Astrocyte (in vitro differentiated cells and primary cell): ENCODE data around the gene ARL15. TPM values are rescaled to one million over a fixed set of nuclear protein-coding genes. Genes with fewer than 3 reads are reported as not detected.
A peak's percentile ranks its signal among the peaks of the same experiment; 100 is the strongest.

Experiments
- DNase-seq: peaks from one replicate; pipeline ENCODE4 v3.0.0-alpha.2; 2010; ENCODE audit warnings: low read depth
- FAIRE-seq: peaks from 2 replicates; lab custom pipeline; 2011; peaks lifted over from hg19 to GRCh38; lab: Jason Lieb, UNC
- H2AFZ ChIP-seq: 2 replicates; pipeline ENCODE4 v1.6.0; 2012; ENCODE audit warnings: low read depth, low read length, inconsistent platforms
- H3K27ac ChIP-seq: 2 replicates; pipeline ENCODE4 v1.5.1; 2011; ENCODE audit warnings: low read depth, low read length, inconsistent platforms
- H3K27me3 ChIP-seq: 2 replicates; pipeline ENCODE4 v1.6.0; 2011; ENCODE audit warnings: low read length, inconsistent platforms; ENCODE audit not compliant: insufficient read depth
- H3K36me3 ChIP-seq: 2 replicates; pipeline ENCODE4 v1.5.1; 2011; ENCODE audit warnings: low read length, inconsistent platforms; ENCODE audit not compliant: insufficient read depth
- H3K4me1 ChIP-seq: 2 replicates; pipeline ENCODE4 v1.5.1; 2011; ENCODE audit warnings: low read length, inconsistent platforms; ENCODE audit not compliant: insufficient read depth
- H3K4me2 ChIP-seq: 2 replicates; pipeline ENCODE4 v1.6.0; 2012; ENCODE audit warnings: low read length, inconsistent platforms
- H3K4me3 ChIP-seq: 2 replicates; pipeline ENCODE4 v1.5.1; 2011; ENCODE audit warnings: low read depth, mild to moderate bottlenecking, low read length, inconsistent platforms; ENCODE audit not compliant: insufficient read depth
- H3K79me2 ChIP-seq: 2 replicates; pipeline ENCODE4 v1.6.0; 2012; ENCODE audit warnings: mild to moderate bottlenecking, low read length, inconsistent platforms; ENCODE audit not compliant: insufficient read depth
- H3K9ac ChIP-seq: 2 replicates; pipeline ENCODE4 v1.6.0; 2012; ENCODE audit warnings: mild to moderate bottlenecking, low read length, inconsistent platforms
- H3K9me3 ChIP-seq: 2 replicates; pipeline ENCODE4 v1.5.1; 2012; ENCODE audit warnings: low read depth, mild to moderate bottlenecking, low read length, inconsistent platforms; ENCODE audit not compliant: insufficient read depth
- H4K20me1 ChIP-seq: 2 replicates; pipeline ENCODE4 v1.6.0; 2012; ENCODE audit warnings: low read length, inconsistent platforms; ENCODE audit not compliant: insufficient read depth
- H3K27ac Mint-ChIP-seq: one replicate; pipeline ENCODE4 v1.8.0; 2021; ENCODE audit warnings: mild to moderate bottlenecking, mixed read lengths; ENCODE audit not compliant: unreplicated experiment
- H3K27me3 Mint-ChIP-seq: one replicate; pipeline ENCODE4 v1.8.0; 2021; ENCODE audit warnings: low read depth, mixed read lengths; ENCODE audit not compliant: unreplicated experiment
- H3K36me3 Mint-ChIP-seq: one replicate; pipeline ENCODE4 v1.8.0; 2021; ENCODE audit warnings: low read depth, mixed read lengths; ENCODE audit not compliant: unreplicated experiment
- H3K4me1 Mint-ChIP-seq: one replicate; pipeline ENCODE4 v1.8.0; 2021; ENCODE audit warnings: low read depth, mixed read lengths; ENCODE audit not compliant: unreplicated experiment
- H3K4me3 Mint-ChIP-seq: one replicate; pipeline ENCODE4 v1.8.0; 2021; ENCODE audit warnings: mild to moderate bottlenecking, moderate library complexity, mixed read lengths; ENCODE audit not compliant: unreplicated experiment
- H3K9me3 Mint-ChIP-seq: one replicate; pipeline ENCODE4 v1.8.0; 2021; ENCODE audit warnings: mild to moderate bottlenecking, mixed read lengths; ENCODE audit not compliant: unreplicated experiment
- EZH2 ChIP-seq: IDR thresholded peaks from 2 replicates; pipeline ENCODE4 v1.6.1; 2012; ENCODE audit warnings: mild to moderate bottlenecking, low read length, inconsistent platforms; ENCODE audit not compliant: insufficient read depth
- total RNA-seq: library from RNA; stranded (reverse); gene quantifications from 2 replicates; pipeline ENCODE4 v1.2.1, GENCODE V29; 2021
- TF ChIP-seq, protein P1 (sequence below): IDR thresholded peaks from 2 replicates; pipeline ENCODE4 v1.5.1; 2011; ENCODE audit warnings: low read depth, mild to moderate bottlenecking, inconsistent platforms, low read length, moderate library complexity; ENCODE audit not compliant: insufficient read depth

Gene ARL15
- total RNA-seq, 1 donor from 2014 or later = 29.1 TPM

DNA sequence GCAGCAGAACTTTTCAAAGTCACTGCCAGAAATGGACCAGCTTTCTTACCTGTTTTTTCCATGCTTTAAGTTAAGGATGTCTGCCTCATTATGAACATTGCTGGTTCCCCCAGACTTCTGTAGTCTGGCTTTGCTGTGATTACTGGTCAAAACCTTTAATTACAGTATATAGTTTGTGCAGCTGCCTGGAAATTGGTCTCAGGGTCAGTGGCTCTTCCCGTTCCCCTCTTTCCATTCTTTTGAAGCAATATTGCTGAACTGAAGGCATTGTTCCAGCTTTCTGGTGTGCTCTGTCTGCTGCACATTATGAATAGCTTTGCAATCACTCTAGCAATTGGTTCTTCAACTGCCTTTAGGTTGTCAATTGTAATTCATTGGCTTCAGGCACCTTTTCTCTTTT is 206.5 kb downstream of the ARL15 start:
- no peak overlapping the region for H3K4me2 ChIP-seq
- H3K27me3 Mint-ChIP-seq = no peaks in the 10 kb centered on the region
- no peaks in the 10 kb centered on the region for H3K36me3 ChIP-seq
- no peaks in the 10 kb centered on the region for H3K27me3 ChIP-seq
- H3K4me3 Mint-ChIP-seq = no peak overlapping the region
- H4K20me1 ChIP-seq = no peaks in the 10 kb centered on the region
- H3K9me3 ChIP-seq = no peaks in the 10 kb centered on the region
- peaks cover 3% of the 10 kb centered on the region for H3K36me3 Mint-ChIP-seq
- TF ChIP-seq, protein P1, sequence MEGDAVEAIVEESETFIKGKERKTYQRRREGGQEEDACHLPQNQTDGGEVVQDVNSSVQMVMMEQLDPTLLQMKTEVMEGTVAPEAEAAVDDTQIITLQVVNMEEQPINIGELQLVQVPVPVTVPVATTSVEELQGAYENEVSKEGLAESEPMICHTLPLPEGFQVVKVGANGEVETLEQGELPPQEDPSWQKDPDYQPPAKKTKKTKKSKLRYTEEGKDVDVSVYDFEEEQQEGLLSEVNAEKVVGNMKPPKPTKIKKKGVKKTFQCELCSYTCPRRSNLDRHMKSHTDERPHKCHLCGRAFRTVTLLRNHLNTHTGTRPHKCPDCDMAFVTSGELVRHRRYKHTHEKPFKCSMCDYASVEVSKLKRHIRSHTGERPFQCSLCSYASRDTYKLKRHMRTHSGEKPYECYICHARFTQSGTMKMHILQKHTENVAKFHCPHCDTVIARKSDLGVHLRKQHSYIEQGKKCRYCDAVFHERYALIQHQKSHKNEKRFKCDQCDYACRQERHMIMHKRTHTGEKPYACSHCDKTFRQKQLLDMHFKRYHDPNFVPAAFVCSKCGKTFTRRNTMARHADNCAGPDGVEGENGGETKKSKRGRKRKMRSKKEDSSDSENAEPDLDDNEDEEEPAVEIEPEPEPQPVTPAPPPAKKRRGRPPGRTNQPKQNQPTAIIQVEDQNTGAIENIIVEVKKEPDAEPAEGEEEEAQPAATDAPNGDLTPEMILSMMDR = no peak
- TF ChIP-seq EZH2 = no peak
- no peaks in the 10 kb centered on the region for H3K4me1 ChIP-seq
- no peak overlapping the region for H3K9ac ChIP-seq
- no peak overlapping the region for H3K27ac ChIP-seq
- DNase-seq (no peak), FAIRE-seq (no peak)
- no peaks in the 10 kb centered on the region for H3K4me1 Mint-ChIP-seq
- H3K79me2 ChIP-seq = no peaks in the 10 kb centered on the region
- no peak overlapping the region for H3K4me3 ChIP-seq
- H3K27ac Mint-ChIP-seq = no peak overlapping the region
- H2AFZ ChIP-seq = no peak overlapping the region
- H3K9me3 Mint-ChIP-seq = no peaks in the 10 kb centered on the region

DNA sequence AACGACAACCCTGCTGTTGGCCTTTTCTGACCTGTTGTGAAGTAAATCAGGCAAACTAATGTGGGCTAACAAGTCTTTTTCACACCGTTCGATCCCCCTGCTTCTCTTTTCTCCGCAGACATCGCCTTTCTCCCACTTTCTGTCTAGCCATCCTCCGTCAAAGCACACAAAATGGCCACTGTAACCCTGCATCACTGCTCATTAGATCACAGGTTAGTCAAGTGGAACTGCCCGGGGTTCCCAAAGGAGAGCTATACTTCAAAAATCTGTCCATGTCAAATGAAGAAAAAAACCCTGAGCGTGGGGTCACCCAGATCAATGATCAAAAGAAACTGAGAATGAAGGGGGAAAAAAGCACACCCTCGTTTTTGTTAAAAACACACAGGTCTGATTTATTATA is 212.1 kb downstream of the ARL15 start:
- H3K27me3 Mint-ChIP-seq = no peaks in the 10 kb centered on the region
- no peak for FAIRE-seq
- TF ChIP-seq, protein P1 = no peak
- no peak for TF ChIP-seq EZH2
- no peak overlapping the region for H2AFZ ChIP-seq
- H4K20me1 ChIP-seq = no peaks in the 10 kb centered on the region
- peak overlapping the region; percentile 8 for H3K27ac Mint-ChIP-seq
- no peaks in the 10 kb centered on the region for H3K36me3 Mint-ChIP-seq
- H3K9ac ChIP-seq = no peak overlapping the region
- no peaks in the 10 kb centered on the region for H3K27me3 ChIP-seq
- H3K9me3 Mint-ChIP-seq = no peaks in the 10 kb centered on the region
- no peaks in the 10 kb centered on the region for H3K79me2 ChIP-seq
- H3K4me1 Mint-ChIP-seq = peaks cover 2% of the 10 kb centered on the region
- H3K9me3 ChIP-seq = no peaks in the 10 kb centered on the region
- no peak overlapping the region for H3K4me3 ChIP-seq
- DNase-seq = no peak
- no peaks in the 10 kb centered on the region for H3K36me3 ChIP-seq
- H3K4me1 ChIP-seq = no peaks in the 10 kb centered on the region
- H3K27ac ChIP-seq = no peak overlapping the region
- no peak overlapping the region for H3K4me3 Mint-ChIP-seq
- no peak overlapping the region for H3K4me2 ChIP-seq

DNA sequence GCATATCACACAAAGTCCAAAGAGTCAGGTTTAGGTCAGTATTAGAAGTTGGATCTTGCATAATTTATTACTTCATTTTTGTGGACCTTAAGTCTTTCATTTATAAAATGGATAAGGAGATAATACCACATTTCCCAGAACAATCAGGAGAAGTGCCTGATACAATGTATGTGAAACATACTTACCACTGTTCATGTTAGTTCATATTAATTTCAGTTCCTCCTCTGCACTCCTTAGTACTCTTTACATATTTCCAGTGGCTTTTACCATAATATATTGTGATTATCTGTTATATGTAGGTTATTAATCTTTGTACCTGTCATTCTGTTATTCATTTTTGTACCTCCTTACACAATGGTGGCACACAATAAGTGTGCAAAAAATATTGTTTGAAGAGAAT is 214.4 kb downstream of the ARL15 start:
- no peak overlapping the region for H3K9ac ChIP-seq
- no peak overlapping the region for H3K27ac ChIP-seq
- H3K36me3 ChIP-seq = no peaks in the 10 kb centered on the region
- Mint-ChIP-seq H3K27ac (no peak overlapping the region), H3K4me3 (no peak overlapping the region), H3K4me1 (peaks cover 11% of the 10 kb centered on the region), H3K27me3 (no peaks in the 10 kb centered on the region), H3K36me3 (no peaks in the 10 kb centered on the region), H3K9me3 (no peaks in the 10 kb centered on the region)
- no peak overlapping the region for H2AFZ ChIP-seq
- no peaks in the 10 kb centered on the region for H3K27me3 ChIP-seq
- TF ChIP-seq EZH2 = no peak
- TF ChIP-seq, protein P1 = no peak
- H4K20me1 ChIP-seq = no peaks in the 10 kb centered on the region
- no peaks in the 10 kb centered on the region for H3K9me3 ChIP-seq
- FAIRE-seq (no peak), DNase-seq (no peak)
- no peaks in the 10 kb centered on the region for H3K79me2 ChIP-seq
- no peak overlapping the region for H3K4me2 ChIP-seq
- peaks cover 6% of the 10 kb centered on the region for H3K4me1 ChIP-seq
- no peak overlapping the region for H3K4me3 ChIP-seq
